ENCODE results near the gene ARVCF.

Gene ARVCF

DNA sequence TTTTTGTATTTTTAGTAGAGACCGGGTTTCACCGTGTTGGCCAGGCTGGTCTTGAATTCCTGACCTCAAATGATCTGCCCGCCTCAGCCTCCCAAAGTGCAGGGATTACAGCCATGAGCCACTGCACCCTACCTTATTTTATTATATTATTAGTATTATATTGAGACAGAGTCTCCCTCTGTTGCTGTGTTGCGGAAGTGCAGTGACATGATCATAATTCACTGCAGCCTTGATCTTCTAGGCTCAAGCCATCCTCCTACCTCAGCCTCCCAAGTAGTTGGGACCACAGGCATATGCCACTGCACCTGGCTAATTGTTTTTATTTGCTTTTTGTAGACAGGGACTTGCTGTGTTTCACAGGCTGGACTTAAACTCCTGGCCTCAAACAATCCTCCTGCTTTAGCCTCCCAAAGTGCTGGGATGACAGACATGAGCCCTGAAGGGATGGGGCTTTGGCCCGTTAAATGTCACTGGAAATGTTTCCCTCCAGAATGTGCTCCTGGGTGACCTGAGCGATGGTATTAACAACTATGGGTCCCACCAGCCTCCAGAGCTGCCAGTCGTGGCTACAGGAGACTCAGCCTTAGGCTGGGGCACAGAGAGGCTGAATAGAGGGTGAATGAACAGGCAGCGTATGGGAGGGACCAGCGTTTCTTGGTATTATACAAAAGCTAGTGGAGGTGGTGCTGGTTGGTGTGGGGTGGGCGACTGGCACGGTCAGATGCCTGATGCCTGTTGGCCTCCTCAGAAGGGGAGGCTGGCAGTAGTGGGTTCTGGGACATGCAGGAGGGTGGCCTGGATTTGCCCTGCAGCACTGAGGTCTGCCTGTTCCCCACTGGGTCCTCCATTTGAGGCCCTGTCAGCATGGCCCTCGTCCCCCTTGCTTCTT is 11.6 kb upstream of the ARVCF start:
- peak; percentile 49; the same call in 2 of the 3 replicates for ATAC-seq (ENCODE audit: low read depth)
- H3K4me3 ChIP-seq (ENCODE audit: severe bottlenecking): no peak overlapping the region
- TF ChIP-seq, protein P1, sequence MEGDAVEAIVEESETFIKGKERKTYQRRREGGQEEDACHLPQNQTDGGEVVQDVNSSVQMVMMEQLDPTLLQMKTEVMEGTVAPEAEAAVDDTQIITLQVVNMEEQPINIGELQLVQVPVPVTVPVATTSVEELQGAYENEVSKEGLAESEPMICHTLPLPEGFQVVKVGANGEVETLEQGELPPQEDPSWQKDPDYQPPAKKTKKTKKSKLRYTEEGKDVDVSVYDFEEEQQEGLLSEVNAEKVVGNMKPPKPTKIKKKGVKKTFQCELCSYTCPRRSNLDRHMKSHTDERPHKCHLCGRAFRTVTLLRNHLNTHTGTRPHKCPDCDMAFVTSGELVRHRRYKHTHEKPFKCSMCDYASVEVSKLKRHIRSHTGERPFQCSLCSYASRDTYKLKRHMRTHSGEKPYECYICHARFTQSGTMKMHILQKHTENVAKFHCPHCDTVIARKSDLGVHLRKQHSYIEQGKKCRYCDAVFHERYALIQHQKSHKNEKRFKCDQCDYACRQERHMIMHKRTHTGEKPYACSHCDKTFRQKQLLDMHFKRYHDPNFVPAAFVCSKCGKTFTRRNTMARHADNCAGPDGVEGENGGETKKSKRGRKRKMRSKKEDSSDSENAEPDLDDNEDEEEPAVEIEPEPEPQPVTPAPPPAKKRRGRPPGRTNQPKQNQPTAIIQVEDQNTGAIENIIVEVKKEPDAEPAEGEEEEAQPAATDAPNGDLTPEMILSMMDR (IDR thresholded peaks at IDR 0.05; ENCODE audit: poor library complexity, severe bottlenecking): peak; percentile 60
- H3K9me3 ChIP-seq (ENCODE audit: severe bottlenecking): no peaks in the 10 kb centered on the region
- no peaks in the 10 kb centered on the region for H3K36me3 ChIP-seq (ENCODE audit: low read depth)
- peak; percentile 37 for DNase-seq (ENCODE audit: low spot score)
- H3K27me3 ChIP-seq (ENCODE audit: insufficient read depth, poor library complexity, severe bottlenecking): no peaks in the 10 kb centered on the region
- peaks cover 7% of the 10 kb centered on the region for H3K4me1 ChIP-seq (ENCODE audit: insufficient read depth, poor library complexity, severe bottlenecking)
- no peak overlapping the region for H3K27ac ChIP-seq (ENCODE audit: poor library complexity, severe bottlenecking)

DNA sequence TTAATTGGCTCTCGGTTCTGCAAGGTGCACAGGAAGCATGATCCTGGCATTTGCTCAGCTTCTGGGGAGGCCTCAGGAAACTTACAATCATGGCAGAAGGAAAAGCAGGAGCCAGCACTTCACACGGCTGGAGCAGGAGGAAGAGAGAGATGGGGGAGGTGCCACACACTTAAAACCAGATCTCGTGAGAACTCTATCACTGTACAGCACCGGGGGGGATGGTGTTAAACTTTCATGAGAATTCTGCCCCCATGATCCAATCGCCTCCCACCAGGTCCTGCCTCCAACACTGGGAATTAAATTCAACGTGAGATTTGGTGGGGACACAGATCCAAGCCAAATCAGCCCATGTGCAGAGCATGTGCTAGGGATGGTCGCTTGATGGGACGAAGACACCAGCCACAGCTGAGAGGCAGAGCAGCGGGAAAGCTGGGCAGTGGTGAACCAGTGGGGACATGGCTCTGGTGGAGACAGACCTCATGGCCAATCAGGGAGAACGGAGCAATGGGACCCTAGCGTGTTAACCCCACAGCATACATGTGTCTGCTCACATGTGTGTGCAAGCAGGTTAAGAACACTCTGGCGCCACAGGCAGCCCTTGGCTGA is 10.5 kb upstream of the ARVCF start:
- Histone ChIP-seq H3K4me3 (ENCODE audit: severe bottlenecking) (no peak overlapping the region), H3K27ac (ENCODE audit: poor library complexity, severe bottlenecking) (no peak overlapping the region), H3K9me3 (ENCODE audit: severe bottlenecking) (no peaks in the 10 kb centered on the region), H3K27me3 (ENCODE audit: insufficient read depth, poor library complexity, severe bottlenecking) (no peaks in the 10 kb centered on the region), H3K36me3 (ENCODE audit: low read depth) (no peaks in the 10 kb centered on the region), H3K4me1 (ENCODE audit: insufficient read depth, poor library complexity, severe bottlenecking) (peaks cover 4% of the 10 kb centered on the region)
- TF ChIP-seq, protein P1 (IDR thresholded peaks at IDR 0.05; ENCODE audit: poor library complexity, severe bottlenecking): no peak
- DNase-seq (ENCODE audit: low spot score) (peak; percentile 15), ATAC-seq (ENCODE audit: low read depth) (no peak)

DNA sequence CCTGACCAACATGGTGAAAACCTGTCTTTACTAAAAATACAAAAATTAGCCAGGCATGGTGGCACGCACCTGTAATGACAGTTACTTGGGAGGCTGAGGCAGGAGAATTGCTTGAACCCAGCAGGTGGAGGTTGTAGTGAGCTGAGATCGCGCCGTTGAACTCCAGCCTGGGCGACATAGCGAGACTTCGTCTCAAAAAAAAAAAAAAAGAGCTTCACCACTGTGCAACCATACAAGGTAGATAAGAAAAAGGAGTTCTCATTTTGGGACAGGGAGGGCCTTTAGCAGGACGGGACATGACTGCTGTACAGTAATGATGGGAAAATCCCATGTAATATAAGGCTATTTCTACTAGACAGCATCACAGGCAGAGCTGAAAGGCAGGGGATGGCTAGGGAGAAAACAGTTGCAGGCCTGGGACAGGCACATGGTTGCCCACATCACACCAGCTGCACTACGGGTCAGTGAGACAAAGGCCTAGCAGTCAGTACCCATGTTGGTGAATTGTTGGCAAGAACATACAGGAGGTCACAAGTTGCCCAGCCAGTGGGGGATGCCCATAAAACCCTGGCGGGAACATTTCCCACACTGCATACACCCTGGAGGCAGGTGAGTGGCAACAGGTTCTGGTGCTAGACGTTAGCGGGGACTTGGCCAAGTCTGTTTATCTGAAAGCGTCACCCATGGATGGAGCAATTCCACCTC is 9.7 kb upstream of the ARVCF start:
- Histone ChIP-seq H3K36me3 (ENCODE audit: low read depth) (no peaks in the 10 kb centered on the region), H3K27ac (ENCODE audit: poor library complexity, severe bottlenecking) (no peak overlapping the region), H3K4me3 (ENCODE audit: severe bottlenecking) (no peak overlapping the region), H3K4me1 (ENCODE audit: insufficient read depth, poor library complexity, severe bottlenecking) (no peaks in the 10 kb centered on the region), H3K27me3 (ENCODE audit: insufficient read depth, poor library complexity, severe bottlenecking) (no peaks in the 10 kb centered on the region), H3K9me3 (ENCODE audit: severe bottlenecking) (no peaks in the 10 kb centered on the region)
- TF ChIP-seq, protein P1 (IDR thresholded peaks at IDR 0.05; ENCODE audit: poor library complexity, severe bottlenecking): no peak
- ATAC-seq (ENCODE audit: low read depth) (no peak), DNase-seq (ENCODE audit: low spot score) (peak; percentile 23)

DNA sequence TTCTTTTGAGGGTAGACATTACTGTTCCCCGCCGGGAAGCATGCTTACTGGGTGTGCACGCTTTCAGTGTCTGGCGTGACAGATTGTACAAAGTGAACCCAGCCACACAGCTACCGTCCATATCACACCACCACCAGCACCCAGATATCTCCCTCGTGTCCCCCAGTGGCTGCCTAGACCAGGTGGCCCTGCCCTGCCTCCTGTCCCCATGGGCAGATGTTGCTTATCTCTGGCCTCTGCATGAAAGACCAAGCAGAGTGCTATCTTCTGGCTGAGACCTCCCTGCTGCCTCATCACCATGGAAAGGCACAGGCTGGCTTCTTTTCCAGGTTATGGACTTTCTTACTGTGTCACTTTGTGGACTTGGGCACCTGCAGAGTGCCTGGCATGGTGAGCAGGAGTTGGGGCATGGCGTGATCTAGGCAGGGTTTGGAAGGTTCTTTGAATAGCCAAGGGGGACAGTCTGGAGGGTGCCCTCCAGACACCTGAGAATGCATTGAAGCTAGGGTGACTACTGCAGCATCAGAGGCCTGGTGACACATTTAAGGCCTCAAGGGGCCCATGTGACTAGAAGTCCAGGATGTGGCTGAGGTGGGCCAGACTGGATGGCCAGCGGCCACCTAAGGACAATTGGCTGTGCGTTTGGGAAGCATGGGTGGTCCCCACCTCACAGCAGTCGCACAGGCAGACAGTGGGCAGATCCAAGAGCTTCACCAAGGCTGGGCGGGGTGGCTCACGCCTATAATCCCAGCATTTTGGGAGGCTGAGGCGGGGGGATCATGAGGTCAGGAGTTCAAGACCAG is 9.0 kb upstream of the ARVCF start:
- no peak for ATAC-seq (ENCODE audit: low read depth)
- H3K4me3 ChIP-seq (ENCODE audit: severe bottlenecking): no peak overlapping the region
- TF ChIP-seq, protein P1 (IDR thresholded peaks at IDR 0.05; ENCODE audit: poor library complexity, severe bottlenecking): no peak
- no peak overlapping the region for H3K27ac ChIP-seq (ENCODE audit: poor library complexity, severe bottlenecking)
- no peaks in the 10 kb centered on the region for H3K36me3 ChIP-seq (ENCODE audit: low read depth)
- peak; percentile 43 for DNase-seq (ENCODE audit: low spot score)
- H3K4me1 ChIP-seq (ENCODE audit: insufficient read depth, poor library complexity, severe bottlenecking): no peaks in the 10 kb centered on the region
- H3K27me3 ChIP-seq (ENCODE audit: insufficient read depth, poor library complexity, severe bottlenecking): no peaks in the 10 kb centered on the region
- no peaks in the 10 kb centered on the region for H3K9me3 ChIP-seq (ENCODE audit: severe bottlenecking)

All from RWPE2 (cell line).